HTERT RPE-1 (cell line): Measurements from ENCODE around the gene SDHAF1.
"Not testable (repeated sequence)": the region's sequence is repeated elsewhere in the genome, so short reads cannot be mapped to it uniquely, and the experiment has no call there.

Source experiments
- in situ Hi-C: fragments of 300-500 bp; cut with MboI; formaldehyde crosslinking; loops from 4 replicates; pipeline ENCODE4 v1.14.3; 2020; ENCODE audit warnings: low sequenced_read_pairs

The SDHAF1 gene

DNA sequence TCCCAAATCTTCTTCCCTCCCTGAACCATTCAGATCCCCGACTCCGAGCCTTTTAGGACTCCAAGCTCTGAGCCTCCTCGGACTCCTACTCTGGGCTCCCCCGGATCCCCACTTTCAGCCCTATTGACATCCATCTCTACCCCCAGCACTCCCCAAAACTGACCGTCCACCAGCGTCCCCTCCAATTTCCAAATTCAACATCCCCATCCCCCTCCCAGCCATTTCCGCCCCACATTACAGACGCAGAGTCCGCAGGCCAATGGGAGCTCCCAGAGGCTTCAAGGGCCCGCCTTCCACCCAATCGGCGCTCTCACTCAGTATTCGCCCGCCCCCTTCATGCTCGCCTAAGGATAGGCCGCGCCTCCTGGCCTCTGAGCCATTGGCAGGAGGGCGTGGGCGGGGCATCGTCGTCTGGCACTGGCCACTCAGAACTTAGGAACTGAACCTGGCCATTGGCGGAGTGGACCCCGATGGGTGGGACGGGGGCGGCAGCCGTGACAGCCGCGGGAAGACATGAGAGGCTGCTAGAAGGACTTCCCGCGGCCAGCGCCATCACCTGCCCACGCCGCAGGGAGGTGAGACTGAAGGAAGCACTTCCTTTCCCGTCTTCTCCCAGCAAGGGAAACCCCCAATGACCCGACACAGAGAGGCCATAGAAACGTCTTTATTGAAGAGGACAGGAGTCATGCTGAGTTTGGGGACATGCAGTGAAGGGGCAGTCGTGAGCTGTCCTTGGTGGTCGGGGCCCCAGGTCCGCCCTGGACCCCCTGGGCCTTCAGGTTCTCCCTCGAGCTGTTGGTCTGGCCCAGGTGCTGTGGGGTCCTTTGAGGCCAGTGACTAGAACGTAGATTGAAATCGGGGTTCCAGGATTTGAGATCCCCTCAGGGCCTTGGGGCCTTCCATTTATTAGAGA, 19.3 kb downstream of the SDHAF1 start, which contains the start of gene ALKBH6:
TSS of gene ALKBH6 (minus strand) at position 202 of the 913 bp plus-strand sequence. CDS start 816 bp downstream, outside the sequence.
- in situ Hi-C loops: no loop called here

DNA sequence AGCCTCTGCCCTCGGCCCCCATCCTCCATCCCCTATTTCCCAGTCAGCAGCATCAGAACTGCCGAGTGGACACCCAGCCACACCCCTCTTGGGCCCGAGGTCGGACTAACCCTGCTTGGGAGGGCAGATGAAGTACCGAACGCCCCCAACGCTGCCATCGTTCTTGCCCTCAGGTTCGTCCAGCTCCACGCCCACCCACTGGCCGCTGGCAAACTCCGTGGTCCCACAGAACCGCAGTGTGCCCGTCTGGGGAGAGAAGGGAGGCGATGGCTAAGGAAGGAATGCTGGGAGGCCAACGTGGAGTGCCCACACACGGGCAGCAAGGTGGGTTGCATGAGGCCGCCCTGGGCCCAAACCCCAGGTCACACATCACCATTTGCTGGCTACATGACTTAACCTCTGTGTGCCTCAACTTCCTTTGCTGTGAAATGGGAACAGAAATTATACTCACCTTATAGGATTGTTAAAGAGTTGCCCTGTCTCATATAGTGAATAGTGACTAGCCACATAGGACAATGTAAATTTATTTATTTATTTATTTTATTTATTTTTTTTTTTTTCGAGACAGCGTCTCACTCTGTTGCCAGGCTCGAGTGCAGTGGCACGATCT, 24.2 kb downstream of the SDHAF1 start:
- in situ Hi-C loops: no loop called here

DNA sequence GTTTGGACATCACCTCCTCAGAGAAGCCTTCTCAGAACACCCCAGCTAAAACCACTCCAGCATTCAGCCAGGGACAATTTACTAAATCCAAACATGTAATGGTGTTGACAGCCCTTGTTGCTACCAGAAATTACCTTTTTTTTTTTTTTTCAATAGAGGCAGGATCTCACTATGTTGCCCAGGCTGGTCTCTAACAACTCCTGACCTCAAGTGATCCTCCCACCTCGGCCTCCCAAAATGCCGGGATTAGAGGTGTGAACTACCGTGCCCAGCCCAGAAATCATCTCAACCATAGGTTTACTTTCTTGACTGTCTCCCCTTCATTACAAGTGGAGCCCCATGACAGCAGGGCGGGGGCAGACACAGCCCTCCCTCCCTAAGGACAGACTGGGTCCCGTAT, 28.4 kb downstream of the SDHAF1 start:
- in situ Hi-C loops: no loop called here

DNA sequence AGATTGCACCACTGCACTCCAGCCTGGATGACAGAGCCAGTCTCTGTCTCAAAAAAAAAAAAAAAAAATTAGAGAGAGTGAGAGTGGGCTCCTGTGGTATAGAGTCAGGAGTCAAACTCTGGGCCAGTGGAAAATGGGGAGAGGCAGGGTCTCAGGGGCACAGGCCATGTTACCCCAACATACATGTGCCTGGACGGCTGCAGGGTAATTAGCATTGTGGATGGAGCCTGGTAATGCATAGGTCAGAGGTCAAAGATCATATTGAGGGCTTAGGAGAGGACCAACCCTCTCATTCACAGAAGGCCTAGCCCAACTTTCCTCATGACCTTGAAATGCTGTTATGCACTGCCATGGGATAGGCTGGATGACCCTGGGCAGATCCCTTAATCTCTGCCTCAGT, 30.6 kb downstream of the SDHAF1 start:
- in situ Hi-C loops: no loop called here

DNA sequence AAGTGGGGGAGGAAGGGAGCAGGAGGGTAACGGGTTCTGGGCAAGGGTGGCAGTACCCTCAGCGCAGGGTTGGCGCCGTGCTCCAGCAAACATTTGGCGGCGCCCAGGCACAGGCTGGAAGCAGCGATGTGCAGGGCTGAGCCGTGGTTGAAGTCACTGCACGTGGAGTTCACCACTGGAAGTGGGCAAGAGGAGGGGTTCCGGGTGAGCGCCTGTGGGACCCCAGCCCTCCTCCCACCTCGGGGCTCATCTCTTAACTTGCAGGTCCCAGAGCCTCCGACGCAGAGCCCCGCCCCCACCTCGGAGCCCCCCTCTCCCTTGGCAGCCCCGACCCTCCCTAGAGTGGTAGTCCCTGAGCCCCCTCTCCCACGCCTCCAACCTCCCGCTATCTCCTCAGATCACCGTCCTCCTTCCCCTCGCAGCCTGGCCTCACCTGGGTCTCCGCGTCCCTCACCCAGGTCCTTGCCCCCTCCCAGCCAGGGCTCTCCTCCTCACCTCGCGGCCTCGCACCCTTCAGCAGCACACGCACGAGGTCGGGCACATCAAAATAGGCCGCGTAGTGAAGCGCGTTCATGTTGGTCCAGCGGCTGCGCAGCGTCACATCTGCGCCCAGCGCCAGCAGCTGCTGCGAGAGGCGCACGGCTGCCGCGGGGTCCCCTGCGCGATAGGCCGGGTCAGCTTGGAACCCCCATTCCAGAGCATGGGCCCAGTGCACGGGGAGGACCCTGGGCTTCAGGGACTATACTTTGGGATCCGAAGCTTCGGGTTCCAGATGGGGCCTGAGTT, 31.3 kb downstream of the SDHAF1 start:
- in situ Hi-C loops: no loop called here

DNA sequence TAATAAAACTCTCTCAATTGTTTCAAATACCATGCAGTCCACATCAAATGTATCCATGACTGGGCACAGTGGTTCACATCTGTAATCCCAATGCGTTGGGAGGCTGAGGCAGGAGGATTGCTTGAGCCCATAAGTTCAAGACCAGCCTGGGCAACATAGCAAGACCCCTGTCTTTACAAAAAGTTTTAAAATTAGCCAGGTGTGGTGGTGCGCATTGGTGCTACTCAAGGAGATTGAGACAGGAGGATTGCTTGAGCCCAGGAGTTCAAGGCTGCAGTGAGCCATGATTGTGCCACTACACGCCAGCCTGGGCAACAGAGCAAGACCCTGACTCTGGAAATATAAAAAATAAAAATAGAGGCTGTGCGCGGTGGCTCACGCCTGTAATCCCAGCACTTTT, 32.7 kb downstream of the SDHAF1 start:
- in situ Hi-C loops: no loop called here

DNA sequence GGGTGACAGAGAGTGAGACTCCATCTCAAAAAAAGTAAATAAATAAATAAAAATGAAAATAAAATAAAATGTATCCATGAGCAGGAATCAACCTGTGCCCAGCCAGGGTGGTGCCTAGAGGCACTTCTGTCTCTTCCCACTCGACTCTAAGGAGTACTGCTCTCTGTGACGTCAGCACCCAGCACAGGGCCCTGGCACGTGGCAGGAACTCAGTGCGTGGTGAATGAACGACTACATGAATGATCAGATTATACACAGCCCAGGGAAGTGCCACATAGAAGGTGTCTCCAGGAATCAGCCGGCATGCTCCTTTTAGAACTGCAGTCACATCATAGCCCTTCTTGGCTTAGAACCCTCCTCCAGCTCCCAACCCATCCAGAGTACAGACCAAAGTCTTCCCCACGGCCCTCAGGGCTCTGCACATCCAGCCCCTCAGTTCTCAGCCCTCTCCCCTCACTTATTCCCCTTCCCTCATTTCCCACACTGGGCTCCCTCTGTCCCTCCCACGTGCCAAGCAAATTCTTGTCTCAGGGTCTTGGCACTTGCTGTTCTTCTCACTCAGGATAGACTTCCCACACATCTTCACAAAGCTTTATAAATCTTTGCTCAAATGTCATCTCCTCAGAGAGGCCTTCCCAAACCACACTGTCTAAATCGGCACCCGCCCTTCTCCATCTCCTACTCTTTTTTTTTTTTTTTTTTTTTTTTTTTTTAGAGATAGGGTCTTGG, 33.5 kb downstream of the SDHAF1 start:
- in situ Hi-C loops: no loop called here

DNA sequence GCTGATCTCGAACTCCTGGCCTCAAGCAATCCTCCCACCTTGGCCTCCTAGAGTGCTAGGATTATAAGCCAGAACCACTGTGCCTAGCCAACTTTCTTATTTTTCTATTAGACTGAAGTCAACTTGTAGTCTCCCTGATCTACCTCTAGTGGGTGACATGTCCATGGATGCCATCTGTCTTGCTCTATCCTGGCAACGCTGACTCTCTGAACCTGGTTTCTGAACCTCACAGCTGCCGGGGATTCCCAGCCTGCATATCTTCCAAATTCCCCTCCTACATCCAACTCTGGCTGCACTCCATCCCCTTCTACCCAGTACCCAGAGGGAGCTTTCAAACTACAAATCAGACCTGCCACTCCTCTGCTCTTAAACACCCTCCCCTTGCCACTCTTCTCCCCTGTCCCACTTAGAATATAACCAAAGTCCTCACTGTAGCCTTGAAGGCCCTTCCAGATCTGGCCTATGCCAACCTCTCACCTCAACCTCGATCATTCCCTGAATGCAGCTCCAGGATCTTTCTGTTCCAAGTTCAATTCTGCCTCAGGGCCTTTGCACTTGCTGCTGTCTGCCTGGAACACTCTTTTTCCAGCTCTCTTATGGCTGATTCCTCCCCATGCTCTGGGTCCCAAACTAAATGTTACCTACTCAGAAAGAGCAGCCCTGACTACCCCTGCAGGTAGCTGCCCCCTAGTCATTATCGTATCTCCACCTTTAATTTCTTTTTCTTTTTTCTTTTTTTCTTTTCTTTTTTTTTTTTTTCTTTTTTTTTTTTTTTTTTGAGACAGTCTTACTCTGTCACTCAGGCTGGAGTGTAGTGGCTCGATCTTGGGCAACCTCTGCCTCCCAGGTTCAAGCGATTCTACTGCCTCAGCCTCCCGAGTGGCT, 35.5 kb downstream of the SDHAF1 start:
- in situ Hi-C loops: no loop called here

DNA sequence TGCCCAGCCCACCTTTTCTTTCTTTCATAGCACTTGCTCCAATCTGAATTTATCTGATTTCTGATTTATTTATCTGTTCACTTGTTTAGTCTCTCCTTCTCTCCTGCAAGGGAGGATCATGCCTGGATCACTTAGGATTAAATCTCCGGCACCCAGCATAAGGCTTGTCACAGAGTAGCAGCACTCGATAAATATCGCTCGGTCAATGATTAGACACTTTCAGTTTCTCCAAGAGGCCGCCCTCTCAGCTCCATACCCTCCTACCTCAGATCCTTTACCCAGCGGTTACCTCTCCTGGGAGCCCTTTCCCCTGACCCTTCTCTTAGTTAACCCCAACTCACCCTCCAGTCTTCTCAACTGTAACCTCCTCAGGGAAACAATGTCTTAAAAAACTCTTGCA, 36.3 kb downstream of the SDHAF1 start:
- in situ Hi-C loops: no loop called here

DNA sequence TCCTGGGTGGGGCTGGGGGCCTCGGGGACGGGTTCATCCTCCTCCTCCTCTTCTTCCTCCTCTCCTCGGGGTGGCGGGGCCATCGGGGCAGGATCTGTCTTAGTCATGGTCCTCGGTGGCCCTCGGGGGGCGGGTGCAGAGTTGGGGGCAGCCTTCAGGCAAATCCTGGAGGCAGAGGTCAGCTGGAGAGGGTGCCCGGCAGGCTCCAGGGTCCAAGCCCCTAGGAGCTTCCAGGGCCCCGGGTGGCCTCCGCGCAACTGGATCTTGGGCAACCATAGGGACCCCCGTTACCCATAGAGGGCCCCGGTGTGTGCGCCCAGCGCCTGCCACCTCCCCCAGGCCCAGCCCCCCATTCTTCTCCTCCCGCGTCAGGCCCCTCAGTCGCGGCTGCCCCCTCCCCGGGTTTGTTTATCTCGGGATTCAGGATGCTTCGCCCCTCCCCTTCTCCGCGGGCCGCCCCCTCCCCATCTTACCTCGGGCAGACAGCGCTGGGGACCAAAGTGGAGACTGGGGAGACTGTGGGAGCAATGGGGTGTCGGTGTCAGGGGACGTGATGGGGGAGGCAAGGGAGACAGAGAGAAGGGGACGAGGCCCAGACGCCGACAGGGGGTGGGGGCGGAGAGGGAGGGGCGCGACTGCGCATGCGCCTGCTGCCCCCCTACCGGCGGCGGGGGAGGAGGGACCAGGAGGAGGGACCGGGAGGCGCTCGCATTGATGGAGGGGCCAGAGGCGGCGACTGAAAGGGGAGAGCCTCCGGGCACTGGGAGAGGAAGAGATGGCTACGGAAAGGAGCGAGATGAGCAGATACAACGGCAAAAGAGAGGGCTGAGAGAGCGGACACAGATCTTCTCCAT, 37.5 kb downstream of the SDHAF1 start, which contains the start of gene CLIP3:
TSS of gene CLIP3 (minus strand) at position 623 of the 854 bp plus-strand sequence. CDS start at position 107, 516 bp downstream.
- in situ Hi-C loops: no loop called here

DNA sequence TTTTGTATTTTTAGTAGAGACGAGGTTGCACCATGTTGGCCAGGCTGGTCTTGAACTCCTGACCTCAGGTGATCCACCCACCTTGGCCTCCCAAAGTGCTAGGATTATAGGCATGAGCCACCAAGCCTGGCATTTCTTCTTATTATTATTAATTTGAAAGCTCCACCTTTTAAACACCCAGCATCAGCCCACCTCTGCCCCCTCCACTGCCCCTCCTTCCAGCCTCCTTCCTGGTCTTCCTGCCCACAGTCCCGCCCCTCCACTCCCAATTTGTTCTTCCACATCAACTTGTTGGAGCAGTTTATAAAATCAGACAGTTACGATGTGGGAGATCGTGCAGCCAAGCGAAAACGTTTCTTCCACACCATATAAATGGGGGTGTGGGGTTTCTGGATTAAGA, 45.5 kb downstream of the SDHAF1 start:
- in situ Hi-C loops: no loop called here

DNA sequence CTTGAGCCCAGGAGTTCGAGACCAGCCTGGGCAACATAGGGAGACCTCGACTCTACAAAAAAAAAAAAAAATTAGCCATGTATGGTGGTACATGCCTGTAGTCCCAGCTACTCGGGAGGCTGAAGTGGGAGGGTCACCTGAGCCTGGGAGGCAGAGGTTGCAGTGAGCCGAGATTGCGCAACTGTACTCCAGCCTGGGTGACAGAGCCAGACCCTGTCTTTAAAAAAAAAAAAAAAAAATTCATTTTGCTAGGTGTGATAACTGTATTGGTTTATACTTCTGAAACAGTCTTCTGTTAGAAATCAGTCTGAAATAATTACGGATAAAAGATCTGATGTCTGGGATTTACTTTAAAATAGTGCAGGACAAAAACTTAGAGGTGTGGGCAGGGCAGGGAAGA, 46.1 kb downstream of the SDHAF1 start:
- in situ Hi-C loops: not testable (repeated sequence)

DNA sequence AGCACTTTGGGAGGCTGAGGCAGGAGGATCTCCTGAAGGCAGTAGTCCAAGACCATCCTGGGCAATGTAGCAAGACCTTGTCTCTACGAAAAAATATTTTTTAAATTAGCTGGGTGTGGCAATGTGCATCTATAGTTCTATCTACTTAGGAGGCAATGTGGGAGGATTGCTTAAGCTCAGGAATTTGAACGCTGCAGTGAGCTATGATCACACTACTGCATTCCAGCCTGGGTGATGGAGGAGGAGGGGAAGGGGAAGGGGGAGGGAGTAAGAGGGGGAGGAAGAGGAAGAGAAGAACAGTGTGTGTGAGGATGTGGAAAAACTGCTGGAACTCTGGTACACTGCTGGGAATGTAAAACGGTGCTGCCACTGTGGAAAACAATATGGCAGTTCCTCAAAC, 46.8 kb downstream of the SDHAF1 start:
- in situ Hi-C loops: no loop called here

DNA sequence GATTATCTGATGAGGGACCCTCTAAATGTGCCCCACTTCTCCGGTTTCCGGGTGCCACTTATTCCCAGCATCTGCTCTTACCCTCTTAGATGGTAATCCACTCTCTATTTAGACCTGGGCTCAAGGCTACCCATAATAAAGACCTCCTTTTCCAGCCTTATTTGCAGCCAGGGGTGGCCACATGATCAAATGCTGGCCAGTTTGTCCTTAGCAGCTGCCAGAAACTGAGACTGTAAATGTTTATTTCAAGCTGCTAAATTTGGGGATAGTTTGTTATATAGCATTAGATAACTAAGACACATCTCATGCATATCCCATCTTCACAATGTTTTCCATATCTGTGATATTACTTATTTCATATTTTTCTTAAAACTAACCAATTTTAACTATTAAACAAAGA, 49.0 kb downstream of the SDHAF1 start:
- in situ Hi-C loops: no loop called here
